Measurements from ENCODE around the gene TPT1. TPM values are rescaled to one million over a fixed set of nuclear protein-coding genes. Genes with fewer than 3 reads are reported as not detected.

Gene TPT1
- total RNA-seq, 1 donor from 2014 or later = 1,641 TPM

DNA sequence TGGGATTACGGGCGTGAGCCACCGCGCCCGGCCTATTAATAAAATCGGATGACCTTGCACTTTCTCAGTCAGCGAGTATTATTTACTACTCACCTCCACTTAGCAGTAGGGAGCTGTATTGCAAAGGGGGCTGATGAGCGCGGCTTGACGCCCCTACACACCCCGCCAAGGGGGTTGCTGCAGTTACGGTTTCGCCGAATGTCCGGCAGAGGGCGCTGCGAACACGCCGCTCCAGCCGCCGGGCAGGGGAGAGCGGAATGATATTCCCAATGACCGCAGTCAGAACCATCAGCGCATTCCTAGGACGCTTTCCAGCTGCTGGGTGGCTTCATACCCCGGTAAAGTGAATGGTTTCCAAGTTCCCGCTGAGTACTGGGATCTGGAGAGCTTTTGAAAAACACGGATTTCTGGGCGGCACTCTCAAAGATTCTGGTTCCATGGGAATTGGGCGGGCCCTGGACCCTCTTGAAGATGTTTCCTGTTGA lies 30.0 kb upstream of the TPT1 start:
- no peak for DNase-seq (ENCODE audit: low read depth)
- peak; percentile 96 for TF ChIP-seq CTCF (conservative IDR thresholded peaks at IDR 0.05; ENCODE audit: low read depth, low read length)
- H3K4me3 ChIP-seq (ENCODE audit: low read depth, low read length) = no peak overlapping the region

DNA sequence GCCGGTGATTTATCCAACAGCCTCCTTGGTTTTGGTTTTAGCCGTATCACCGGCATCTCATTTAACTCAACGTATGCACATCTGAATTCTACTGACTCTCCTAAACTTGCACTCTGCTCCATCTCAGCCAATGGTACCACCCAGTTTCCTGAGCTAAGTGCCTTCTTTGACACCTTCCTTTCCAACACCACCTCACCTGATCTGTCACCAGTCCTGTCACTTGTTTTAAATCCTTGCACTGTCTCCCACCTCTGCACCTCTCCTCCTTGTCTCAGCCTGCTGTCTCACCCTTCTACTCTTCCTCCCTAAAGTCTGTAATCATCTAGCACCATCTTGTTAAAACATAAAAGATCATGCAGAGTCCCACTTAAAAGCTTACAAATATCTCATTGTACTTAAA lies 28.1 kb upstream of the TPT1 start:
- no peak overlapping the region for H3K4me3 ChIP-seq (ENCODE audit: low read depth, low read length)
- no peak for TF ChIP-seq CTCF (conservative IDR thresholded peaks at IDR 0.05; ENCODE audit: low read depth, low read length)
- DNase-seq (ENCODE audit: low read depth) = no peak

DNA sequence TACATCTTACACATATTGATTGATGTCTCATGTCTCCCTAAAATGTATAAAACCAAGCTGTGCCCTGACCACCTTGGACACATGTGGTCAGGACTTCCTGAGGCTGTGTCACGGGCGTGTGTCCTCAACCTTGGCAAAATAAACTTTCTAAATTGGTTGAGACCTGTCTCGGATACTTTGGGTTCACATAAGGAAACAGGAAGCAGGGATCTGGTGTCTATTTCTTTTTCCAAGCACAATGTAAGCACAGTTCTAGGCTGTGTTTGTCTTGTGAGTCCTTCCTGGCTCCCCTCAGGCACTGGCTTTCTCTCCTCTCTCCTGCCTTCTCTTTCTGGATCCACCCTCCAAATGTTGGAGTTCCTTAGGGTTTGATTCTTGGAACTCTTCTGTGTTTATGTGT lies 27.6 kb upstream of the TPT1 start:
- no peak overlapping the region for H3K4me3 ChIP-seq (ENCODE audit: low read depth, low read length)
- no peak for DNase-seq (ENCODE audit: low read depth)
- TF ChIP-seq CTCF (conservative IDR thresholded peaks at IDR 0.05; ENCODE audit: low read depth, low read length) = no peak

DNA sequence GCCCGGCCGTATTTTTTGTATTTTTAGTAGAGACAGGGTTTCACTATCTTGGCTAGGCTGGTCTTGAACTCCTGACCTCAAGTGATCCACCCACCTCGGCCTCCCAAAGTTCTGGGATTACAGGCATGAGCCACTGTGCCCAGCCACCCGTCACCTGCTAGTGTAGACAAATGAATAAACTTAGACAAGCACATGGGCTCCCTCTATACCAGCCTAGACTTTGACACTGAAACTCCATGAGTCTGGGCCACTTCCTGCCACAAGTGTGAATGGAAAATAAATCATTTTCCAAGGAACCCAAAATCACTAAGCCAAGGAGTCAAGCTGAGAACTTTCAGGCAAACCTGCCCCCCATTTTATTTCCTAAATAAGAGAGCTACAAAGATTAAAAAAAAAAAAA lies 27.0 kb upstream of the TPT1 start:
- TF ChIP-seq CTCF (conservative IDR thresholded peaks at IDR 0.05; ENCODE audit: low read depth, low read length) = no peak
- no peak for DNase-seq (ENCODE audit: low read depth)
- no peak overlapping the region for H3K4me3 ChIP-seq (ENCODE audit: low read depth, low read length)

DNA sequence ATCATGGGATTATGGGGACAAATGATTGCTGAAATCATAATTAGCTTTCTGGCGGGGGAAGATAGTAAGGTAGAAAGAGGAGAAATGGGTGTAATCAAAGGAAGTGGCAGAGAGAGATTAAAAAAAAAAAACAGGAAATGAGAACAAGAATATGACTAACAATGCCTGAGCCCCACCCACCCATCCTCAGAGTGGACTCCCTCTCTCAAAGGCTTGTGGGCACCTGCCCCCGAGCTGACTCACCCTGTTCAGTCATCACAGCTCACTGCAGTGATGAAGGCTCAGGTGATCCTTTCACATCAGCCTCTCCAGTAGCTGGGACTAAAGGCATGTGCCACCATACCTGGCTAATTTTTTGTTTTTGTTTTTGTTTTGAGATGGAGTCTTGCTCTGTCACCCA lies 26.4 kb upstream of the TPT1 start:
- TF ChIP-seq CTCF (conservative IDR thresholded peaks at IDR 0.05; ENCODE audit: low read depth, low read length) = no peak
- DNase-seq (ENCODE audit: low read depth) = peak; percentile 81
- H3K4me3 ChIP-seq (ENCODE audit: low read depth, low read length) = no peak overlapping the region

- no peak overlapping the region for H3K4me3 ChIP-seq (ENCODE audit: low read depth, low read length)
- TF ChIP-seq CTCF (conservative IDR thresholded peaks at IDR 0.05; ENCODE audit: low read depth, low read length) = no peak
- no peak for DNase-seq (ENCODE audit: low read depth)
These were observed 24.5 kb upstream of the TPT1 start for GRCh38 chr13:45365558-45365885.

DNA sequence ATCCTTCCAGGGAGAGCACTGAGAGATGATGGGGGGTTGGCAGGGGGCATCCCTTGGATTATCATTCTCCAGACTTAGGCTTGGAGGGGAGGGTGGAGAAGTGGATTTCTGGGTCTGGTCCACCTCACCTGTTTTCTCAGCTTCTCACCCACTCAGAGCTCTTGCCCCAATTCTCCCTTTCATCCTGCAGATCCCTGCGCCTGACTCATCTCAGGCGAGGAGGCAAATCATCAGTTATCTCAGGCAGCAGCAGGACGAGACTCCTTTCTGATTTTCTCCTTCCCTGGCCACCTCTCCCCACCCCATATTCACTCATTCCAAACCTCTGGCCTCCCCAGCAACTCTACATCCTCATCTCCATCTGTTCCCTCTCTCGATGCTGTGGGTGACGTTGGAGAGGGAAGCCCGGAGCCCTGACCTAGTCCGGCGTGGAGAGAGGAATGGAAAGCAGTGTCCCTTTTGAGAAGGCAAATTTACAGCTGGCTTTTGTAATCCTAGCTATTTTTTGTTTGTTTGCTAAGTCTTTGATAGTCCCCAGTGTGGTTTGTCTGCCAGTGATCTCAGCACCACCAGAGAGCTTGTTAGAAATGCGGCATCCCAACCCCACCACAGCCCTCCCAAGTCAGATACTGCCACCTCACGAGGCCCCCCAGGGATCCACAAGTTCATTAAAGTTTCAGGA lies 24.0 kb upstream of the TPT1 start:
- no peak overlapping the region for H3K4me3 ChIP-seq (ENCODE audit: low read depth, low read length)
- no peak for DNase-seq (ENCODE audit: low read depth)
- no peak for TF ChIP-seq CTCF (conservative IDR thresholded peaks at IDR 0.05; ENCODE audit: low read depth, low read length)

Data from epithelial cell of proximal tubule (primary cell).